B cell (primary cell): ENCODE results near the gene NTRK3. TPM values are rescaled to one million over a fixed set of nuclear protein-coding genes. Genes with fewer than 3 reads are reported as not detected.

Source experiments
- ATAC-seq: fragments of 200-7000 bp; cut with Tn5 transposase; one replicate; pipeline ENCODE4 v1.10.0; 2021; ENCODE audit warnings: low read depth, mild to moderate bottlenecking, moderate number of reproducible peaks, moderate library complexity
- CTCF ChIA-PET: fragments of 350-600 bp; sonication (Branson Sonifier 250); formaldehyde crosslinking; loops from one replicate; lab custom pipeline; 2021; ENCODE audit warnings: antibody characterized with exemption, inconsistent platforms; lab: Charles Lee
- POLR2A ChIA-PET: fragments of 350-600 bp; sonication (Branson Sonifier 250); formaldehyde crosslinking; loops from one replicate; lab custom pipeline; 2021; ENCODE audit warnings: antibody characterized with exemption; lab: Charles Lee
- DNase-seq: peaks from one replicate; pipeline ENCODE4 v3.0.0; 2013
- H2AFZ ChIP-seq: 2 replicates; pipeline ENCODE4 v1.6.1; 2012; ENCODE audit warnings: mild to moderate bottlenecking, low read depth, low read length; ENCODE audit not compliant: insufficient read depth, poor library complexity, severe bottlenecking
- H3K27ac ChIP-seq, 2 donors: 1 replicate in 1 of 2; 2 replicates in 1 of 2; pipeline ENCODE4 v1.5.1; 2012 to 2013; ENCODE audit warnings: low read length in 2 of 2, mild to moderate bottlenecking in 2 of 2, moderate library complexity in 1 of 2
- H3K27me3 ChIP-seq, 4 experiments: fragments of 200-600 bp in 1 of 4; sonication (generic) in 1 of 4; replicated peaks in 1 of 4; 1 replicate in 2 of 4; 2 replicates in 2 of 4; pipeline versions ENCODE4 v1.6.1 to v1.7.0; 2013 to 2016; ENCODE audit warnings: low read length in 3 of 4, mild to moderate bottlenecking in 2 of 4, mixed read lengths in 1 of 4, moderate library complexity in 1 of 4; ENCODE audit not compliant: insufficient read depth in 4 of 4, control insufficient read depth in 3 of 4; ENCODE audit errors: control extremely low read depth in 1 of 4
- H3K36me3 ChIP-seq, 2 experiments: replicated peaks in 1 of 2; 1 replicate in 1 of 2; 2 replicates in 1 of 2; pipeline versions ENCODE4 v1.6.1 to v1.7.1; 2013; ENCODE audit warnings: low read length in 1 of 2; ENCODE audit not compliant: insufficient read depth in 2 of 2, control insufficient read depth in 1 of 2; ENCODE audit errors: control extremely low read depth in 1 of 2, extremely low read depth in 1 of 2
- H3K4me1 ChIP-seq, 2 donors: fragments of 200-600 bp in 1 of 2; sonication (generic) in 1 of 2; 1 replicate in 1 of 2; 2 replicates in 1 of 2; pipeline versions ENCODE4 v1.5.1 to v1.6.1; 2013 to 2017; ENCODE audit warnings: low read length in 2 of 2; ENCODE audit not compliant: control insufficient read depth in 2 of 2, insufficient read depth in 2 of 2
- H3K4me2 ChIP-seq: replicated peaks from 2 replicates; pipeline ENCODE3; 2012; ENCODE audit warnings: mild to moderate bottlenecking, low read depth, low read length; ENCODE audit not compliant: poor library complexity, severe bottlenecking
- H3K4me3 ChIP-seq, 5 experiments: fragments of 200-600 bp in 1 of 5; sonication (generic) in 1 of 5; 1 replicate in 3 of 5; 2 replicates in 2 of 5; pipeline versions ENCODE4 v1.5.1 to v1.7.0; 2011 to 2016; ENCODE audit warnings: low read length in 4 of 5, mild to moderate bottlenecking in 4 of 5, low read depth in 2 of 5, control low read depth in 1 of 5, moderate library complexity in 1 of 5; ENCODE audit not compliant: insufficient read depth in 1 of 5; ENCODE audit errors: control extremely low read depth in 1 of 5, extremely low read depth in 1 of 5
- H3K79me2 ChIP-seq: fragments of 200-600 bp; sonication (generic); one replicate; pipeline ENCODE4 v1.6.0; 2016; ENCODE audit warnings: low read length; ENCODE audit not compliant: control insufficient read depth, insufficient read depth
- H3K9ac ChIP-seq: fragments of 200-600 bp; sonication (generic); 2 replicates; pipeline ENCODE4 v1.6.1; 2017; ENCODE audit warnings: mild to moderate bottlenecking, low read length, moderate library complexity
- H3K9me3 ChIP-seq, 3 donors: one replicate each; pipeline versions ENCODE4 v1.6.1 to v1.7.1; 2013; ENCODE audit warnings: low read length in 2 of 3; ENCODE audit not compliant: control insufficient read depth in 2 of 3, insufficient read depth in 1 of 3; ENCODE audit errors: control extremely low read depth in 1 of 3
- H4K20me1 ChIP-seq: 2 replicates; pipeline ENCODE4 v1.6.0; 2012; ENCODE audit warnings: mild to moderate bottlenecking, low read length; ENCODE audit not compliant: insufficient read depth, control insufficient read depth, poor library complexity, severe bottlenecking
- H3K27ac Mint-ChIP-seq: one replicate; pipeline ENCODE4 v1.8.0; 2021; ENCODE audit warnings: mixed read lengths
- H3K27me3 Mint-ChIP-seq: one replicate; pipeline ENCODE4 v1.8.0; 2021; ENCODE audit warnings: mixed read lengths
- H3K4me1 Mint-ChIP-seq: one replicate; pipeline ENCODE4 v1.8.0; 2021; ENCODE audit warnings: mixed read lengths
- H3K4me3 Mint-ChIP-seq: one replicate; pipeline ENCODE4 v1.8.0; 2021; ENCODE audit warnings: mixed read lengths
- H3K9me3 Mint-ChIP-seq: one replicate; pipeline ENCODE4 v1.8.0; 2022; ENCODE audit warnings: mixed read lengths; ENCODE audit not compliant: insufficient read depth
- EZH2 ChIP-seq: IDR thresholded peaks from 2 replicates; pipeline ENCODE4 v1.6.1; 2012; ENCODE audit warnings: borderline replicate concordance, low read depth, mild to moderate bottlenecking, moderate library complexity, low read length; ENCODE audit not compliant: insufficient read depth, poor library complexity, severe bottlenecking
- WGBS: methylation state at CpG from one replicate; pipeline ENCODE4 v1.1.5; 2013; ENCODE audit warnings: missing lambda C conversion rate; ENCODE audit not compliant: insufficient coverage; 5-methylcytosine and 5-hydroxymethylcytosine counted together
- intact Hi-C: fragments of 100-400 bp; cut with micrococcal nuclease; formaldehyde crosslinking; loops from one replicate; pipeline ENCODE4 v1.10.0; 2022
- polyA plus RNA-seq: library from polyadenylated mRNA; depleted of rRNA; stranded (reverse); fragments of >200 nt; gene quantifications from 2 replicates; pipeline ENCODE4 v1.2.3, GENCODE V29; 2012
- total RNA-seq, 2 donors: library from RNA; stranded (reverse); fragments of 120-200 nt in 1 of 2; gene quantifications; 1 replicate in 1 of 2; 2 replicates in 1 of 2; pipeline versions ENCODE4 v1.2.3 to v1.2.4, GENCODE V29; 2013 to 2022
- TF ChIP-seq, protein P1 (sequence below): fragments of 200-600 bp; IDR thresholded peaks from one replicate; pipeline ENCODE4 v1.8.0; 2022; ENCODE audit warnings: antibody characterized with exemption, mild to moderate bottlenecking

The NTRK3 gene
- total and polyA plus RNA-seq, 2 donors (not counting 1 experiment from before 2014, with no cell fraction given) = not detected

DNA sequence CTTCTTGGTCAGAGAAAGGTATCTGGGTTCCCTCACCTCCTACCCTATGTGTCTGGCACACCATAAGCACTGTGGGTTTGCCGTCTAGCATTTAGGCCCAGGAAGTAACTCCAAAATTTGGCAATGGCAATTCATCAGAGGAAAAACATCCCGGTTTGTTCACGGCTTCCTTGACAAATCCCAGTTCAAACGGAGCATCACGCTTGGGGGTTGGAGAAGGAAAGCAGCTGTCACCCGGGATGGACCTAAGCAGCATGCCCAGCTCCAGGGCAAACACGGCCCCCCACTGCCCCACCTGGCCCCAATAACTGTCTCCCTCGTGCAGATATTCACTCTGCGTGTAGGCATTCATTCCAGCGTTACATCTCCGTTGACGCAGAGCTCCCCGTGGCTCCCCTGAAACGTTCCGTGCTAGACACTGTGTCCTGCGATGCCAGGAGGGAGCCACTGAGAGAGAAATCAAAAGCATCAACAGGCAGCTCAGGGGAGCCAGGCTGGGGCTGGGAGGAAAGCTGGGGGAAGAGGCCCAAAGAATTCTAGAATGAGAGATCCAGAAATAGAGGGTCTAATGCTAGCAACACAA, 41.4 kb downstream of the NTRK3 start:
- H3K79me2 ChIP-seq = no peaks in the 10 kb centered on the region
- POLR2A ChIA-PET = no interaction called here
- TF ChIP-seq, protein P1, sequence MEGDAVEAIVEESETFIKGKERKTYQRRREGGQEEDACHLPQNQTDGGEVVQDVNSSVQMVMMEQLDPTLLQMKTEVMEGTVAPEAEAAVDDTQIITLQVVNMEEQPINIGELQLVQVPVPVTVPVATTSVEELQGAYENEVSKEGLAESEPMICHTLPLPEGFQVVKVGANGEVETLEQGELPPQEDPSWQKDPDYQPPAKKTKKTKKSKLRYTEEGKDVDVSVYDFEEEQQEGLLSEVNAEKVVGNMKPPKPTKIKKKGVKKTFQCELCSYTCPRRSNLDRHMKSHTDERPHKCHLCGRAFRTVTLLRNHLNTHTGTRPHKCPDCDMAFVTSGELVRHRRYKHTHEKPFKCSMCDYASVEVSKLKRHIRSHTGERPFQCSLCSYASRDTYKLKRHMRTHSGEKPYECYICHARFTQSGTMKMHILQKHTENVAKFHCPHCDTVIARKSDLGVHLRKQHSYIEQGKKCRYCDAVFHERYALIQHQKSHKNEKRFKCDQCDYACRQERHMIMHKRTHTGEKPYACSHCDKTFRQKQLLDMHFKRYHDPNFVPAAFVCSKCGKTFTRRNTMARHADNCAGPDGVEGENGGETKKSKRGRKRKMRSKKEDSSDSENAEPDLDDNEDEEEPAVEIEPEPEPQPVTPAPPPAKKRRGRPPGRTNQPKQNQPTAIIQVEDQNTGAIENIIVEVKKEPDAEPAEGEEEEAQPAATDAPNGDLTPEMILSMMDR = no peak
- no peak for TF ChIP-seq EZH2
- H3K27ac ChIP-seq = no peak overlapping the region
- no peak overlapping the region for H2AFZ ChIP-seq
- CTCF ChIA-PET = interaction anchor here (0.8 kb wide), 1 partner anchor 30 kb away, joined by 3 read pairs; no protein-coding TSS in a partner anchor
- H3K4me2 ChIP-seq = no peak overlapping the region
- no peak overlapping the region for H3K4me3 Mint-ChIP-seq
- intact Hi-C loops = no loop called here
- WGBS = 86% methylated on average over 11 of the region's 16 CpGs
- peaks cover 0 to 3% (median 0%) of the 10 kb centered on the region in 4 experiments for H3K27me3 ChIP-seq
- no peaks in the 10 kb centered on the region for H4K20me1 ChIP-seq
- peaks cover 0 to 5% (median 0%) of the 10 kb centered on the region in 3 donors for H3K9me3 ChIP-seq
- H3K36me3 ChIP-seq = no peaks in the 10 kb centered on the region
- H3K9me3 Mint-ChIP-seq = no peaks in the 10 kb centered on the region
- H3K9ac ChIP-seq = no peak overlapping the region
- peaks cover 2% of the 10 kb centered on the region for H3K4me1 Mint-ChIP-seq
- no peak for ATAC-seq
- H3K4me3 ChIP-seq = no peak overlapping the region
- H3K27ac Mint-ChIP-seq = no peak overlapping the region
- no peak for DNase-seq
- no peaks in the 10 kb centered on the region for H3K4me1 ChIP-seq
- H3K27me3 Mint-ChIP-seq = peaks cover 4% of the 10 kb centered on the region

DNA sequence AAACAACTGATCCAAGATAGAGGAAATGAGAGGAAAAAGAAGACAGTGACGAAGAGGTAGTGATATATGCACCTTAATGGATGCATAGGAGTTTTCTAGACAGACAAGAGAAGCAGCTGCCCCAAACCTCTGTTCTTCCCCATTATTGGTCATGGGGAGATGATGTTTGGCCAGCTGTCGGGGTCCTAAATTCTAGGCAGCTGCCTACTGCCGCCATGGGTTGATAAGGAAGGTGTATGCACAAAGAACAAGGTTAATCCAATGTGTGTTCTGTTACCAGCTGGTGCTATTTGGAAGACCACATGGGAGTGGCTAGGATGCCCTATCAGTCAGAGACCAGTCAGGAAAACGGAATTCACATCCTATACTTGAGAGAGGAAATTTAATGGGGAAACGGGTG, 47.4 kb downstream of the NTRK3 start:
- Histone ChIP-seq H3K9ac (no peak overlapping the region), H4K20me1 (no peaks in the 10 kb centered on the region), H3K4me2 (no peak overlapping the region), H3K27me3 (no peaks in the 10 kb centered on the region), H3K79me2 (no peaks in the 10 kb centered on the region), H3K27ac (no peak overlapping the region), H3K4me1 (no peaks in the 10 kb centered on the region), H3K36me3 (no peaks in the 10 kb centered on the region), H3K9me3 (peaks cover 0 to 7% (median 0%) of the 10 kb centered on the region in 3 donors), H3K4me3 (no peak overlapping the region), H2AFZ (no peak overlapping the region)
- intact Hi-C loops = no loop called here
- TF ChIP-seq, protein P1 = no peak
- TF ChIP-seq EZH2 = no peak
- 80% methylated on average over 1 of the region's 5 CpGs for whole genome bisulfite sequencing
- ChIA-PET CTCF (no interaction called here), POLR2A (no interaction called here)
- H3K4me3 Mint-ChIP-seq = no peak overlapping the region
- no peaks in the 10 kb centered on the region for H3K9me3 Mint-ChIP-seq
- peaks cover 14% of the 10 kb centered on the region for H3K27me3 Mint-ChIP-seq
- no peaks in the 10 kb centered on the region for H3K4me1 Mint-ChIP-seq
- no peak overlapping the region for H3K27ac Mint-ChIP-seq
- ATAC-seq (no peak), DNase-seq (no peak)
